Kidney capillary endothelial cell (primary cell): ENCODE measurements around the gene LEMD1.
"Not testable (repeated sequence)": the region's sequence is repeated elsewhere in the genome, so short reads cannot be mapped to it uniquely, and the experiment has no call there.

ENCODE experiments used
- DNase-seq: peaks from one replicate; pipeline ENCODE4 v3.0.0-alpha.2; 2018; ENCODE audit warnings: low spot score

Gene LEMD1

GRCh38 chr1:205379056-205379455 is 42.8 kb downstream of the LEMD1 start:
- no peak for DNase-seq

DNA sequence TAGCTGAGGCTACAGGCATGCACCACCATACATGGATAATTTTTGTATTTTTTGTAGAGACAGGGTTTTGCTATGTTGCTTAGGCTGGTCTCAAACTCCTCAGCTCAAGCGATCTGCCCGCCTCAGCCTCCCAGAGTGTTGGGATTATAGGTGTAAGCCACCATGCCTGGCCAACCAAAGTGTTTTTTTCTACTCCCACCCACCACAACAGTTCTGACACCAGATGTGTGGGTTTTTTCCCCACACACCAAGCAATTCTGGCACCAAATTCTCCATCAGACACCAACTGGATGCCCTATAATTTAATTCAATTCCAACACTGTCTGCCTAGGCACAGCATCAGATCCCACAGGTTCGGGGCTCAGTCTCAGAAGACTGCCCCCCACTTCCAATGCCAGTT is 44.5 kb downstream of the LEMD1 start:
- no peak for DNase-seq

- no peak for DNase-seq
These were observed 45.1 kb downstream of the LEMD1 start for GRCh38 chr1:205376739-205377138.

DNA sequence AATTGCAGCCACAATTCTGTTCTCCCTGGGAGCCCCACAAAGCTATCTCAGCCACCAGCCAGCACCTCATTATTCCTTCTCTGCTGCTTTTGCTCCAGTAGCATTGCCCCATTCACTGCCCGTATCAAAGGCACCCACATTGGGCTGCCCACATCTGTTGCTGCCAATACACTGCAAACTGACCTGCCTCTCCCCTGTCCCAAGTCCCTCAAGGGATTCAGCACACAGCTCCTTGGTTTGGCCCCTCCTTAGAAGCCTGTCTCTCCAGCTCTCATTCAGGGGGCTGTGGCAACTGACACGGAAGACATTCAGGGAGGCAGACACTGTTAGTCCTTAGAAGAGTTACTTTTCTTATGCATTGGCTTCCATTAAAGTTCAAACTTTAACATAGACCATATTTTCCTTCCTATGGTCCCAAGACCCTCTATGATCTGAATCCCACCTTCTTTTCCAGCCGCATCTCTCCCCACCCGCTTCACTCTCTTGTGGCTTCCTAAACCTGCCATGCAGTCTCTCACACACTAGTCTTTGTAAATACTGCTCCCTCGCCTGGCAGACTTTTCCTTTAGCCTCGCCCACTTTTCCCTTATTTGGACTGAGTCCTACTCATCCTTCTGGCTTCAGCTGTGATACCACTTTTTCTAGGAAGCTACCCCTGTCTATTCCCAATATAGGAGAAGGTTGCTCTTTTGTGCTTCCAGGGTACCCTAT is 45.9 kb downstream of the LEMD1 start:
- no peak for DNase-seq

DNA sequence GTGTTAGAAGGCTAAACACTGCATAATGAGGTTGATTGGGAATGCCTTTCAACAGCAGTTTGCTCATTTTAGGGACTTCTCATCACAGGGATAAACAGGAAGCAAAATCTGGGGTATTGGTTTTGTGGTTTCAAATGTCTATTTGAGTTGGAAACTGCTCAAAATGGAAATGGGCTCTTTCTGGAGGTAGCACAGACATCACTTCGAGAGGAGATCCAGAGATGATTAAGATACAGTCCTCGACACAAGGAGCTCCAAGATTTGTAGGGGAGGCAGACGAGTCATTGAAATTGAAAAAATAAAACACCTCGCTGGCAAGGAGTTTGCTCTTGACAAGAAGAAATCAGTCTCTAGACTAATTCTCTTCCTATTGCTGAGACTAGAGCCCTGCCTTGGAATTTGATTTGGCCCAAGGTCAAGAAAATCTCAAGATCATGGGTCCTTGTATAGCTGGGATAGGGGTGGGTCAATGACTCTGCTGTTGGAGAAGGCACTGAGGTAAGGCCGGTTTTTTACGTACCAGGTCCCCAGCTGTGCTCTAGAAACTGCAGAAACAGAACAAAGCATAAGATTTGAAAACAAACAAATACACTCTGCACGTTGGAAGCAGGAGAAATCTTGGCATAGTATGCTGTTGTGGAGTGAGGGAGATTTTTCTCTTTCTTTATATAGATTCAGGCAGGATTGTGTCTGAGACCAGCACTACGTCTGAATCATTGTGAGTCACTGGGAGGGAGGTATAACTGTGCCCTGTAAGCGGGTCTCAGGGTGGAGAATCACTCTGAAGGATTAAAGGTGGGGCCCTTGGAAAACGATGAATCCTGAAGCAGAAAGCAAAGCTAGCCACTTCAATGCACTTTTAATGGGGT is 47.4 kb downstream of the LEMD1 start:
- peak; percentile 34 for DNase-seq

DNA sequence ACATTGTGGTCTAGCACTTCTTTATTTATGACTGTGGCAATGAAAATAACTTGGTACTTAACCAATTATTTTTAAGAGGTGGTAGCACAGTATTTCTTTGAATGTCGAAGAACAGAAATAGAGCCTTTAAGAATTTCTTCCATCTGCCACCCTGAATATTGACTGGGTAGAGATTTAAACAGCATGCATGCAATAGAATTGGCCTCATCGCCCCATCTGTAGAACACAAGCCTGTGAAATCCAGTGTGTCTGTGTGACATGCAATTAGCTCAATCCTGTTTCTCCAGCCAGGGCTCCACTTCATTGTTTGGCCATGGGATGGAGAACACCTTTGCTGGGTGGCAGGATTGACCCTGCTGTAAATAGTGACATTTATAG is 48.1 kb downstream of the LEMD1 start:
- DNase-seq = no peak

GRCh38 chr1:205373022-205373797 is 48.6 kb downstream of the LEMD1 start:
- no peak for DNase-seq

GRCh38 chr1:205371871-205372660 is 49.8 kb downstream of the LEMD1 start:
- DNase-seq = no peak

- no peak for DNase-seq
These were observed 51.1 kb downstream of the LEMD1 start for GRCh38 chr1:205370780-205371179.

- DNase-seq = no peak
These were observed 52.1 kb downstream of the LEMD1 start for GRCh38 chr1:205369701-205370123.

DNA sequence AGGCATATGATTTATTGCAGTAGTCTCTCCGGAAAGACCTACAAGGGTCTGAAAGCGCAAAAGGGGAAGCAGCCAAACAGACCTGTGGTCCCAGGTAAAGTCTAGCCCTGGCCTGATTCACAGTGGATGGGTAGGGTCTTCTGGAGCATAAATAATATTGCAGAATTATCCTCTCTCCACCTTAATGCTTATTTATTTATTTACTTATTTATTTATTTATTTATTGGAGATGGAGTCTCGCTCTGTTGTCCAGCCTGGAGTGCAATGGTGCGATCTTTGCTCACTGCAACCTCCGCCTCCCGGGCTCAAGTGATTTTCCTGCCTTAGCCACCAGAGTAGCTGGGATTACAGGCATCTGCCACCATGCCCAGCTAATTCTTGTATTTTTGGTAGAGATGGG is 53.4 kb downstream of the LEMD1 start:
- no peak for DNase-seq

GRCh38 chr1:205365945-205366463 is 55.9 kb downstream of the LEMD1 start:
- no peak for DNase-seq

GRCh38 chr1:205365086-205365485 is 56.8 kb downstream of the LEMD1 start:
- not testable (repeated sequence) for DNase-seq

- DNase-seq = no peak
These were observed 61.0 kb downstream of the LEMD1 start for GRCh38 chr1:205360891-205361290.

GRCh38 chr1:205359771-205360565 is 61.9 kb downstream of the LEMD1 start:
- DNase-seq = no peak

DNA sequence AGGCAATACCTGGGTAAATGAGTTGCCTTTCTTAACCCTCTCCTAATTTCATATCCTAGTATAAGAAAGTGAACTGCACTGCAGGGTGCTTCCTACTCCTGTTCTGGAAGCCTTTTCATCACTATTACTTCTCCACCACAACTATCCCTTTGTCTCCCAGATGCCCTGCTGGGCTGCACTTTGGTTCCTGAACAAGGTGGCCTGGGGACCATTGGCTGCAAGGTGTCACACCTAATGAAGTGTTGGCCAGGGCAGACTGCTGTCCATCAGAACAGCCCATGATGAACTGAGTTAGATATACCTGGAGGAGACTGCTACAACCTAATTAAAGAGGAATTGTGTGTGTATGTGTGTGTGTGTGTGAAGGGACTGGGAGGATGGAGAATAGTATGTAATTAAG is 63.3 kb downstream of the LEMD1 start:
- DNase-seq = no peak

GRCh38 chr1:205357567-205357966 is 64.3 kb downstream of the LEMD1 start:
- DNase-seq = no peak

GRCh38 chr1:205356440-205357139 is 65.3 kb downstream of the LEMD1 start, which contains the start of gene KLHDC8A:
Gene KLHDC8A, minus strand, starts transcription at chr1:205356922. Its CDS starts 13,318 bp downstream, at chr1:205343604.
- DNase-seq = no peak

GRCh38 chr1:205355075-205355453 is 66.8 kb downstream of the LEMD1 start:
- DNase-seq = no peak
